ENCODE measurements around the gene DGKA.
"Not testable (repeated sequence)": the region's sequence is repeated elsewhere in the genome, so short reads cannot be mapped to it uniquely, and the experiment has no call there.

Gene DGKA

GRCh38 chr12:55991110-55991509 lies 60.1 kb downstream of the DGKA start:
- TF ChIP-seq, protein P1, sequence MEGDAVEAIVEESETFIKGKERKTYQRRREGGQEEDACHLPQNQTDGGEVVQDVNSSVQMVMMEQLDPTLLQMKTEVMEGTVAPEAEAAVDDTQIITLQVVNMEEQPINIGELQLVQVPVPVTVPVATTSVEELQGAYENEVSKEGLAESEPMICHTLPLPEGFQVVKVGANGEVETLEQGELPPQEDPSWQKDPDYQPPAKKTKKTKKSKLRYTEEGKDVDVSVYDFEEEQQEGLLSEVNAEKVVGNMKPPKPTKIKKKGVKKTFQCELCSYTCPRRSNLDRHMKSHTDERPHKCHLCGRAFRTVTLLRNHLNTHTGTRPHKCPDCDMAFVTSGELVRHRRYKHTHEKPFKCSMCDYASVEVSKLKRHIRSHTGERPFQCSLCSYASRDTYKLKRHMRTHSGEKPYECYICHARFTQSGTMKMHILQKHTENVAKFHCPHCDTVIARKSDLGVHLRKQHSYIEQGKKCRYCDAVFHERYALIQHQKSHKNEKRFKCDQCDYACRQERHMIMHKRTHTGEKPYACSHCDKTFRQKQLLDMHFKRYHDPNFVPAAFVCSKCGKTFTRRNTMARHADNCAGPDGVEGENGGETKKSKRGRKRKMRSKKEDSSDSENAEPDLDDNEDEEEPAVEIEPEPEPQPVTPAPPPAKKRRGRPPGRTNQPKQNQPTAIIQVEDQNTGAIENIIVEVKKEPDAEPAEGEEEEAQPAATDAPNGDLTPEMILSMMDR (IDR thresholded peaks at IDR 0.05; ENCODE audit: borderline replicate concordance, insufficient read depth, low read depth, low read length) = no peak
- no peak overlapping the region for H3K4me3 ChIP-seq (ENCODE audit: low read depth, low read length)

GRCh38 chr12:55993230-55993853 lies 62.4 kb downstream of the DGKA start:
- TF ChIP-seq, protein P1 (IDR thresholded peaks at IDR 0.05; ENCODE audit: borderline replicate concordance, insufficient read depth, low read depth, low read length) = no peak
- H3K4me3 ChIP-seq (ENCODE audit: low read depth, low read length) = no peak overlapping the region

DNA sequence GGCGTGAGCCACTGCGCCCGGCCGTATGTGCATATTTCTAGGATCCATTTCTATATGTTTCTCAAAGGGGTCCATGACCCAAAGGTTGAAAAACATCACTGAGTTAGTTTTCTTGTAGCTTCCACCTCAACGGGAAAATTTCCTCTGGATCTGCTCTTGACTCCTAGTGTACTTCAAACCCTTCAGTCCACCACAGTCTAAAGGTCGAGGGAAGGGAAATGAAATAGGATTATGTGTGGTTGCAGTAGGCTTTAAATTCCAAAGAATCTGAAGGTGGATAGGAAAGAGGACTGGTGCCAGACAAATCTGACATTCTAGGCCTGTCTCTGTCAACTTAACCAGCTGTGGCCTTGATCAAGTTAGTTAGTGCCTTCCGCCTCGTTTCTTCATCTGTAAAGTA lies 64.4 kb downstream of the DGKA start:
- no peak overlapping the region for H3K4me3 ChIP-seq (ENCODE audit: low read depth, low read length)
- TF ChIP-seq, protein P1 (IDR thresholded peaks at IDR 0.05; ENCODE audit: borderline replicate concordance, insufficient read depth, low read depth, low read length) = no peak

GRCh38 chr12:55996201-55996714 lies 65.3 kb downstream of the DGKA start:
- H3K4me3 ChIP-seq (ENCODE audit: low read depth, low read length) = peak overlapping the region; percentile 83
- TF ChIP-seq, protein P1 (IDR thresholded peaks at IDR 0.05; ENCODE audit: borderline replicate concordance, insufficient read depth, low read depth, low read length) = peak; percentile 66

- TF ChIP-seq, protein P1 (IDR thresholded peaks at IDR 0.05; ENCODE audit: borderline replicate concordance, insufficient read depth, low read depth, low read length) = no peak
- peak within 1 kb of the TSS; percentile 83 for H3K4me3 ChIP-seq (ENCODE audit: low read depth, low read length)
Measured at GRCh38 chr12:55996715-55997534, 66.0 kb downstream of the DGKA start, which contains the start of gene SUOX. SUOX (plus strand) TSS chr12:55997276; CDS start chr12:56002222, 4,946 bp downstream.

DNA sequence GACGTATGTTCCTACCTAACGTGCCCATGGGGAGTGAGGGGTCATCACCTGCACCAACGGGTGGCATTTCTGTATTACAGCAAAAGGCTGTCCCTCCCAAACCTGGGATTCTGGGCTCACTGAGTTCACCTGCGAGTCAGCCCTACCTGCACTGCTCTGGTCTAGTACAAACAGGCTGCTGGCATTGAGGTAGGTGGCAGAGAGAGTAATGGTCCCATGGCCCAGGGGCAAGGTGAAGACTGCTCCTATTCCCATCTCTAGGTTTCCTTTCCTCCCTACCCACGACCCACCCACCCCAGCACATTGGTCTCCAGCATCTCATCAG lies 66.5 kb downstream of the DGKA start:
- TF ChIP-seq, protein P1 (IDR thresholded peaks at IDR 0.05; ENCODE audit: borderline replicate concordance, insufficient read depth, low read depth, low read length) = no peak
- peak overlapping the region; percentile 83 for H3K4me3 ChIP-seq (ENCODE audit: low read depth, low read length)

DNA sequence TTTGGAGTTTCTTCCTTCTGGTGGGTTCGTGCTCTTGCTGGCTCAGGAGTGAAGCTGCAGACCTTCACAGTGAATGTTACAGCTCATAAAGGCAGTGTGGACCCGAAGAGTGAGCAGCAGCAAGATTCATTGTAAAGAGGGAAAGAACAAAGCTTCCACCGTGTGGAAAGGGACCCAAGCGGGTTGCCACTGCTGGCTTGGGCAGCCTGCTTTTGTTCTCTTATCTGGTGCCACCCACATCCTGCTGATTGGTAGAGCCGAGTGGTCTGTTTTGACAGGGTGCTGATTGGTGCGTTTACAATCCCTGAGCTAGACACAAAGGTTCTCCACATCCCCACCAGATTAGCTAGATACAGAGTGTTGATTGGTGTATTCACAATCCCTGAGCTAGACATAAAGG lies 68.6 kb downstream of the DGKA start:
- H3K4me3 ChIP-seq (ENCODE audit: low read depth, low read length) = not testable (repeated sequence)

GRCh38 chr12:55999999-56000540 lies 69.1 kb downstream of the DGKA start:
- H3K4me3 ChIP-seq (ENCODE audit: low read depth, low read length) = not testable (repeated sequence)
